HG03520 (cell line): ENCODE results near the gene AFG3L2.

ENCODE experiments used
- ATAC-seq: cut with Tn5 transposase; IDR thresholded peaks from one replicate; pipeline ENCODE4 v1.9.1; 2021; ENCODE audit warnings: mild to moderate bottlenecking, moderate library complexity; ENCODE audit not compliant: unreplicated experiment

The AFG3L2 gene

DNA sequence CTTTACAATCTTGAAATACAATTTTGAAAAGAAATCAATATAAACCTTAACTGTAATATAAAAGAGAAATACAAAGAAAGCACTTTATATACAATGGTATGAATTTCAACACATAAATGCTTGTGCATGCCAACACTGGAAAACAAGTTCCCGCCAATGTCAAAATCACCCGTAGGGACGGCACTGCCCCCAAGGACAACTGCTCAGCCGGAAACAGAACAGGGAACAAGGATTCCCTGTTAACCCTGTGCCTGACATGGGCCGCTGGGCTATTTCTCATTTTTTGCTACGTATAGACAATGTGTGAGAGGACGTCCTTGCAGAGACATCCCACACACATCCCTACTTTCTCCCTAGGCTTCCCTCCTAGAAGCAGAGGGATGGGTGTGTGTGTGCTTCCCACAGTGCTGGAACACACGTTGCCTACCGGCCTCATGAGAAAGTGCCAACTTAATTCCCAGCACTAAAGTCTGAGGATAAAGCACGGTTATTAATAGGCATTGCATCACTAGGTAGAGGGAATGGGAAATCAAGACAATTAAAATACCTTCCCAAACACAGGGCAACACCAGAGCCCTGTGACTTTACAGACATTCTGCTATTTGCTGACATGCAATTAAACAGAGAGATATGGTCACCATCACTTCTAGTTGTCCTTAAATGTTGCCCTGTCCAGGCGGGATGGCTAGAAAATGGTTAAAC, 14.4 kb downstream of the AFG3L2 start:
- no peak for ATAC-seq

DNA sequence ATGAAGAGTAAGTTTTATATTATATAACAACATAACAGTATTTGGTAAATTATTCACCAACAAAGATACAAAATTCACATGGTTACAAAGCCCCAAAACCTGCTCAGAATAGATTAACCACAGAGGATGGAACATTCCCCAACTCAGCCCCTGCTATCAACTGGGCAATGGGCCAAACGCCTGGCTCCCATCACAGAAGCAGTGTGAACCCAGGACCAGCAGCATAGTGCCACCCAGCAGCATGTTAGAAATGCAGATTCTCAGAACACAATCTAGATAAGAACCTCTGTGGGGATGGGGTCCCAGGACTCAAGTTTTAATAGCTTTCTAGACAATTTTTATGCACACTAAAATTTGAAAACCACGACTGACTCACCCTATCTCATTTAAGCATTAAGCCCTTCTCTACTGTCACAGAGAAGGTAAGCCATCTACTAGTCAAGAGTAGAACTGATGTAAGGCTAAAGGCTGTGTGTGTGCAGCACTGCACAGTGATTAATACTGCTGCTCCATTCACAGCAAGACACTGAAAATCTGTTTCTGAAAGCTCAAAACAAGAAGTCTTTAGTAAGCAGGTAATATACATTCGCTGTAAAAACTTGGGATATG, 15.2 kb downstream of the AFG3L2 start:
- no peak for ATAC-seq

DNA sequence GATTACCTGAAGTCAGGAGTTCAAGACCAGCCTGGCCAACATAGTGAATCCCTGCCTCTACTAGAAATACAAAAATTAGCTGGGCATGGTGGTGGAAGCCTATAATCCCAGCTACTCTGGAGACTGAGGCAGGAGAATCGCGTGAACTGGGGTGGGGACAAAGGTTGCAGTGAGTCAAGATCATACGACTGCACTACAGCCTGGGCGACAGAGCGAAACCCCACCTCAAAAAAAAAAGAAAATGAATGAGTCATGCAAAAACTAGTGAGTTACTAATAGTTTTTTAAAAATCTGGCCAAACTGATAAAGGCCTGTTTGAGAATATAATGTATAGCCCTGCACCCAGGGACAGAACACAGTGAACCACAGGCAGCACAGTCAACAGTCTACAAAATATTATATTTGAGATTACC, 17.5 kb downstream of the AFG3L2 start:
- ATAC-seq = no peak

DNA sequence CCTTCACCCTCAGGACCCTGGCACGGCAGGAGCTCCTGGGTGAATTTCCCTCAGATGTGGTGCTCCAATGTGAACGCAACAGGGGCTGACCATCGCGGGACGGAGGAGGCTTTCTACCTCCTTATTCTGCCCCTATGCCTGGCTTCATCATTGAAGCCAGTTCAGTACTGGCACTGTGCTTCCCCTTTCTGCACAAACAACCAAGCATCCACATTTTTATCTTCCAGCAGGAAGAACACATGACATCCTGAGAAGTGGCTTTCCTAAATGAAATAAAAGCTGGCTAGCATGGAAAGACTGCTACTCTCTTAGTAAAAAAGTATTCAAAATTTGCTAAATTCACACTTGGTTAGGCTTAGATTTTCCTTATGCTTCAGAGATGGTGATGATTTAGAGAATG, 24.8 kb downstream of the AFG3L2 start:
- ATAC-seq = no peak

DNA sequence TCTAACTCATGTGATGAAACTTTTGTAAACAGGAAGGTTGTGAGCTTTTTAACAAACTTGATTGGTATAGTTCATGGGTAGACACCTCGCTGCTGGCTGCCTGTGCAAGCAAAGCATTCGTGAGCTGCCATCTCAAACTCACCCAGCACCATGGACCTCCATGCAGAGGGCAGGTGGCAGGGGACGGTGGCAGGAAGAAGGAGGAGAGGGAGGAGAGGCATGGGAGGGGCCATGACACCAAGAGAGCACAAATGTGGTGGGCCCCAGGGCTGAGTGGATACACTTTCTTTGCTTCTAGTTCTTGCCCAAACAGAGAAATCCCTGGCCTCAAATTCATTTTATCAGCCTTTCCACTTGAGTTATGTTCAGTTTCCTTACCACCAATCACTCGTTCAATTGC, 29.1 kb downstream of the AFG3L2 start:
- no peak for ATAC-seq

DNA sequence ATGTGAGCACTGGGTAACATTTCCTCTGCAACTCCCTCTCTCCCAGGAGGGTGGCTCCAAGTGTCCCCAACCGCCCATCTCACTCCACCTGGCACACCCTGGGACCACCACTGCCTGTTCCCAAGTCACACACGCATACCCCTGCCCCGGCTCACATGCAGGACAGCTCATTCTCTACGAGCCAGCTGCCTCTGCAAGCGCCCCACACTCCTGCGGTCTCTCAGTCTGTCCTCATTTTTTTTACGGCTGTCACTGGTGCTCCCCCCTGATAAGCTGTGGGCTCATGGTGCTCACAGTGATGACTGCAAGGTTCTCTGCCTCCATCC, 30.8 kb downstream of the AFG3L2 start:
- ATAC-seq = no peak

GRCh38 chr18:12345491-12346239, 31.4 kb downstream of the AFG3L2 start:
- ATAC-seq = no peak

DNA sequence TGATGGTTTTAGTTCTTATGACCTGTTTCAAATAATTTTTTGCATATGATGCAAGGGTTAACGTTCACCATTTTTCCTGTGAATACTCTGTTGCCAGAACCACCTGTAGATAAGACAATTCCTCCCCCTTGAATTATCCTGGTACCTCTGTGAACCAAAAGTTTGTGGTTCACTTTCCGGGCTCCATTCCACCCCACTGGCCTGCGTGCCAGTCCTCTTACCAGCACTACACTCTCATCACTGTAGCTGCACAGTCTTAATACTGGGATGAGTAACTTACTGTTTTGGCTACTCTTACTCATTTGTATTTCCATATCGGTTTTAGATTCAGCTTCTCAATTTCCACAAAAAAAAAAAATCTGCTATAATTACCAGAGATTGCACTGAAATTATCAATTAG, 34.4 kb downstream of the AFG3L2 start:
- ATAC-seq = no peak

- no peak for ATAC-seq
These were observed 35.9 kb downstream of the AFG3L2 start for GRCh38 chr18:12340945-12341660.

- no peak for ATAC-seq
These were observed 38.6 kb downstream of the AFG3L2 start for GRCh38 chr18:12338382-12338781.

DNA sequence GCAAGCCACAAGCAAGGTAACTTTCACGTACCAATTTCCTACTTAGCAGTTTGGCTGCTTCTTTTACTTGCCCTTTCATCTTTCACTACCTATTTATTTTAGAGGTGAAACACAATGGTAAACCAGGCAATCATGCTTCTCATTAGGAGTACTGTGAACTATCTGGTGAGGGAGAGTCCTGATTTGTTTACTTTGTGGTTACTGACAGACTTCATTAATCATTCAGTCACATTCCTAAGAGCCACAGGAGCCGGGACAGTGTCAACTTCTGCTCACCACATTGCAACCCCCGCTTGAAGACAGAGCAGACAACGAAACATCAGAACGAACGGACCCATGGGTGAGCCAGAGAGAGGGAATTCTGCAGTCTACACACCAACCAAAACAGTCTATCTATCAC, 40.1 kb downstream of the AFG3L2 start:
- no peak for ATAC-seq

- no peak for ATAC-seq
These were observed 40.8 kb downstream of the AFG3L2 start for GRCh38 chr18:12336171-12336613.

DNA sequence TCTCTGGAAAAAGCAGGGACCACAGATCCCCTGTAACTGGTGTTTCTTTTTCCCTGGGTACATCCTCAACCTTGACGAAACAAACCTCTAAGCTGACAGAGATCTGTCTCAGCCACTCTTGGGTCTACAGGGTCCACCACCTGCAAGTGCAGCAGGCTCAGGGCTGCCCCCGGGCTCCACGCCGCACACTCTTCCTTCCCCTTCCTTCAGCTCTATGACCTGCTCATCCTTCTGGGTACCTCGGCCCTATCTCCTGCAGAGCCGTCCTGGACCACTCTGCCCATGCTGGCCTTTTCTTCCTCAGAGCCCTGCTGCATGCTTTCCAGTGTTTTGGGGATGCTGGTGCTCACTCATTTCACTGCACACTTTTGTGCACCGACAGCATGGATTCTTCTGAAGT, 41.5 kb downstream of the AFG3L2 start:
- no peak for ATAC-seq

DNA sequence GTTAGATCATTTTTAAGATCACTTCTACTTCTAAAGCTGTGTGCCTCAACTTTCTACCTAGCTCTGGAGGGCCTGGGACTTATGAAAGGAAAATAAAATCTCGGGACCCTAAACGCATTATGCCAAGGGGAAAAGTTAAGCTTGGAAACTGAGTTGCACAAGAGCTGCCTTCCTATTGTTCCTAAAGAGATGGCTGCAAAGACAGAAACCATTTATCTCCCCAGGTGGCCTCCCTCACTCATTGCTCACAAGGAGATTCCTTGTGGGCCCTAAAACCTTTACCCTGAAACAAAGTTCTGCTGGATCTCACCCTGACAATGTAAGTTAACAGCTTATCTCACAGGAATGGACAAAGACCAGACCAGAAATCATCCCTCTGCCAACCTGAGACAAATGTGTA, 42.2 kb downstream of the AFG3L2 start:
- ATAC-seq = no peak

- ATAC-seq = no peak
These were observed 42.6 kb downstream of the AFG3L2 start for GRCh38 chr18:12334366-12334808.

GRCh38 chr18:12333506-12334290, 43.3 kb downstream of the AFG3L2 start:
- ATAC-seq = no peak

DNA sequence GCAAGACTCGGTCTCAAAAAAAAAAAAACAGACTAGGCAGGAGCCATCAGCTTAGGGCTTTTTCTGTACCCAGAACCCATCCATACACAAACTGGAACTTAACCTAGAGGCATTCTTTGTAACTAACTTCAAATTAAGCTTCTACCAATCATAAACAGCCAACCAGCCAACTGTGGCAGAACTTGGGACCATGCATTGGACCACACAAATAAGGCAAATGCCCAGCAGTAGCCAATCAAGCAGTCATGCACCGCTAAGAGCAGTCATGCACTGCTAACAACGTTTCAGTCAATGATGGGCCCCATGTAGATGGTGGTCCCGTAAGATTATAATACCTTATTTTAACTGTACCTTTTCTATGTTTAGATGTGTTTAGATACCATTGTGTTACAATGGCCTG, 46.3 kb downstream of the AFG3L2 start:
- ATAC-seq = no peak

GRCh38 chr18:12329125-12329698, 47.8 kb downstream of the AFG3L2 start:
- ATAC-seq = no peak

DNA sequence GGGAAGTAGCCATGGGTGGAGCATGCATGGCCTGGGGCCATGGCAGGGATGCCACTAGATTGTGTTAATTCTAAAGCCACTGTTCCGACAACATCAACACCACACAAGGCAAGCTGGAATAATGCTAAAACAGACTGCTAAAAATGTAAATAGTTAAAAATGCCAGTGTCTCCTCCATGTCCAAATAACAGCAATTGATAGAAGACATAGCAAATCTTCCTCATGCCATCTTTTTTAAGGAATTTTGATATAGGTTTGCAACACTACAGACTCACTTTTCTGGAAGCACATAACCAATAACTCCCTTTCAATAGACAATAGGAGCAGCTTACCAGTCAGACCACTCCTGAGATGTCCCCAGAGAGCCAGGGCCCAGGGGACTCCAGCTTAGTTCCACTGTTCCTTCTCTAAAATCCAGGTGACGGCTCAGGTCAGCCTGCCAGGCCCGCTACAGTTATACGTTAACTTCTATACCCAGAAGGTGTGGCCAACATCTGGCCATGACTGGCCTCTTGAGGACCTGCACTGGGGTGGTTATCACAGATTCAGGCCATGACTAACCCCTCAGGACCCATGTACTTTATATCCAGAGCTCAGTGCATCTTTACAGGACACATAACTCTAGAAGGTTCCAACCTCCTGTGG, 48.7 kb downstream of the AFG3L2 start:
- no peak for ATAC-seq
